ENCODE measurements around the gene C10orf105. TPM values are rescaled to one million over a fixed set of nuclear protein-coding genes. Genes with fewer than 3 reads are reported as not detected.

Gene C10orf105
- polyA plus RNA-seq, 1 donor (not counting 4 experiments of a cell fraction or from before 2014, with no cell fraction given) = not detected

- no peak overlapping the region for H3K4me2 ChIP-seq (ENCODE audit: control insufficient read depth, extremely low read depth, insufficient read depth, low read depth, low read length)
- peaks cover 2% of the 10 kb centered on the region for H4K20me1 ChIP-seq (ENCODE audit: control insufficient read depth, extremely low read depth, insufficient read depth, low read length)
- no peak overlapping the region for H3K4me3 ChIP-seq (ENCODE audit: control insufficient read depth in 2 of 3, extremely low read depth in 1 of 3, insufficient read depth in 2 of 3, low read depth in 1 of 3, low read length in 3 of 3)
- FAIRE-seq (no peak), DNase-seq (ENCODE audit: low read depth, low spot score) (no peak)
- TF ChIP-seq CTCF (optimal IDR thresholded peaks at IDR 0.05 in 1 of 3, IDR thresholded peaks at IDR 0.05 in 1 of 3, conservative IDR thresholded peaks at IDR 0.05 in 1 of 3; ENCODE audit: extremely low read depth in 1 of 3, insufficient read depth in 2 of 3, low read length in 3 of 3) = no peak
- no peak for TF ChIP-seq EZH2 (IDR thresholded peaks at IDR 0.05; ENCODE audit: low read length)
- H3K27ac ChIP-seq (ENCODE audit: control insufficient read depth, insufficient read depth, low read length) = no peak overlapping the region
- H3K79me2 ChIP-seq (ENCODE audit: control insufficient read depth, insufficient read depth, low read length) = no peaks in the 10 kb centered on the region
- H3K4me1 ChIP-seq (ENCODE audit: control insufficient read depth, extremely low read depth, insufficient read depth, low read length) = no peaks in the 10 kb centered on the region
- no peak overlapping the region for H3K9ac ChIP-seq (ENCODE audit: control insufficient read depth, extremely low read depth, insufficient read depth, low read length)
- dilution Hi-C loops (cut with MboI; ENCODE audit: extremely low pct_ligation_motif_present, low sequenced_read_pairs) = no loop called here
- no peaks in the 10 kb centered on the region for H3K9me1 ChIP-seq (ENCODE audit: control insufficient read depth, extremely low read depth, insufficient read depth, low read length)
- no peaks in the 10 kb centered on the region for H3K36me3 ChIP-seq (ENCODE audit: control insufficient read depth in 2 of 2, extremely low read depth in 1 of 2, insufficient read depth in 2 of 2, low read length in 2 of 2)
- H2AFZ ChIP-seq (ENCODE audit: control insufficient read depth, low read length) = no peak overlapping the region
- no peaks in the 10 kb centered on the region for H3K9me3 ChIP-seq (ENCODE audit: control insufficient read depth, low read depth, low read length)
- peaks cover 10% of the 10 kb centered on the region for H3K27me3 ChIP-seq (ENCODE audit: control insufficient read depth, extremely low read depth, insufficient read depth, low read length)
Measured at GRCh38 chr10:71692598-71693306, 26.8 kb downstream of the C10orf105 start.

- H3K27ac ChIP-seq (ENCODE audit: control insufficient read depth, insufficient read depth, low read length) = no peak overlapping the region
- H3K36me3 ChIP-seq (ENCODE audit: control insufficient read depth in 2 of 2, extremely low read depth in 1 of 2, insufficient read depth in 2 of 2, low read length in 2 of 2) = no peaks in the 10 kb centered on the region
- TF ChIP-seq EZH2 (IDR thresholded peaks at IDR 0.05; ENCODE audit: low read length) = no peak
- no peak for TF ChIP-seq CTCF (optimal IDR thresholded peaks at IDR 0.05 in 1 of 3, IDR thresholded peaks at IDR 0.05 in 1 of 3, conservative IDR thresholded peaks at IDR 0.05 in 1 of 3; ENCODE audit: extremely low read depth in 1 of 3, insufficient read depth in 2 of 3, low read length in 3 of 3)
- FAIRE-seq = no peak
- H4K20me1 ChIP-seq (ENCODE audit: control insufficient read depth, extremely low read depth, insufficient read depth, low read length) = peaks cover 2% of the 10 kb centered on the region
- no peak overlapping the region for H2AFZ ChIP-seq (ENCODE audit: control insufficient read depth, low read length)
- H3K9me1 ChIP-seq (ENCODE audit: control insufficient read depth, extremely low read depth, insufficient read depth, low read length) = no peaks in the 10 kb centered on the region
- no peaks in the 10 kb centered on the region for H3K9me3 ChIP-seq (ENCODE audit: control insufficient read depth, low read depth, low read length)
- DNase-seq (ENCODE audit: low read depth, low spot score) = no peak
- no peak overlapping the region for H3K9ac ChIP-seq (ENCODE audit: control insufficient read depth, extremely low read depth, insufficient read depth, low read length)
- H3K79me2 ChIP-seq (ENCODE audit: control insufficient read depth, insufficient read depth, low read length) = no peaks in the 10 kb centered on the region
- no peak overlapping the region for H3K4me3 ChIP-seq (ENCODE audit: control insufficient read depth in 2 of 3, extremely low read depth in 1 of 3, insufficient read depth in 2 of 3, low read depth in 1 of 3, low read length in 3 of 3)
- dilution Hi-C loops (cut with MboI; ENCODE audit: extremely low pct_ligation_motif_present, low sequenced_read_pairs) = no loop called here
- H3K27me3 ChIP-seq (ENCODE audit: control insufficient read depth, extremely low read depth, insufficient read depth, low read length) = peaks cover 14% of the 10 kb centered on the region
- H3K4me2 ChIP-seq (ENCODE audit: control insufficient read depth, extremely low read depth, insufficient read depth, low read depth, low read length) = no peak overlapping the region
- H3K4me1 ChIP-seq (ENCODE audit: control insufficient read depth, extremely low read depth, insufficient read depth, low read length) = no peaks in the 10 kb centered on the region
Measured at GRCh38 chr10:71691405-71691804, 28.2 kb downstream of the C10orf105 start.

Data from keratinocyte (primary cell).